Cardiac muscle cell (in vitro differentiated cells and primary cell): ENCODE measurements around the gene GGACT. TPM values are rescaled to one million over a fixed set of nuclear protein-coding genes. Genes with fewer than 3 reads are reported as not detected.

Experiments
- DNase-seq, 2 donors: peaks; one replicate each; pipeline versions ENCODE4 v3.0.0 to v3.0.0-alpha.2; 2010 to 2017; ENCODE audit warnings: low read depth in 1 of 2, low spot score in 1 of 2
- H3K27ac ChIP-seq: fragments of 200-600 bp; sonication (generic); 2 replicates; pipeline ENCODE4 v1.5.1; 2016
- H3K27me3 ChIP-seq: fragments of 200-600 bp; sonication (generic); 2 replicates; pipeline ENCODE4 v1.6.0; 2016; ENCODE audit warnings: control low read depth
- H3K36me3 ChIP-seq: fragments of 200-600 bp; sonication (generic); 2 replicates; pipeline ENCODE4 v1.5.1; 2016; ENCODE audit warnings: control low read depth
- H3K4me1 ChIP-seq: fragments of 200-600 bp; sonication (generic); 2 replicates; pipeline ENCODE4 v1.8.1; 2017; ENCODE audit warnings: low read depth, mild to moderate bottlenecking, mixed run types
- H3K4me3 ChIP-seq: fragments of 200-600 bp; sonication (generic); 2 replicates; pipeline ENCODE4 v1.5.1; 2016; ENCODE audit warnings: mild to moderate bottlenecking
- H3K9me3 ChIP-seq: fragments of 200-600 bp; sonication (generic); 2 replicates; pipeline ENCODE4 v1.5.1; 2017; ENCODE audit warnings: low read depth, mild to moderate bottlenecking, control low read depth
- polyA plus RNA-seq: library from polyadenylated mRNA; unstranded; fragments of >200 nt; fragmentation: Nextera tagmentation; extraction: Ambion mirVana; gene quantifications from 2 replicates; pipeline ENCODE4 v1.2.1, GENCODE V29; 2016
- total RNA-seq: library from RNA; depleted of rRNA; stranded (reverse); fragments of >200 nt; gene quantifications from 2 replicates; pipeline ENCODE4 v1.2.3, GENCODE V29; 2016
- TF ChIP-seq, protein P1 (sequence below): IDR thresholded peaks from 2 replicates; pipeline ENCODE4 v1.5.1; 2012; ENCODE audit warnings: low read depth, mild to moderate bottlenecking, low read length

GGACT gene
- total and polyA plus RNA-seq, 2 experiments from 2014 or later, result 4.4 to 8.3 TPM

GRCh38 chr13:100513171-100513570, 75.4 kb downstream of the GGACT start:
- H3K27ac ChIP-seq, result no peak overlapping the region
- DNase-seq, result no peak
- H3K4me3 ChIP-seq, result no peak overlapping the region
- no peaks in the 10 kb centered on the region for H3K36me3 ChIP-seq
- H3K9me3 ChIP-seq, result no peaks in the 10 kb centered on the region
- peaks cover 21% of the 10 kb centered on the region for H3K4me1 ChIP-seq
- TF ChIP-seq, protein P1, sequence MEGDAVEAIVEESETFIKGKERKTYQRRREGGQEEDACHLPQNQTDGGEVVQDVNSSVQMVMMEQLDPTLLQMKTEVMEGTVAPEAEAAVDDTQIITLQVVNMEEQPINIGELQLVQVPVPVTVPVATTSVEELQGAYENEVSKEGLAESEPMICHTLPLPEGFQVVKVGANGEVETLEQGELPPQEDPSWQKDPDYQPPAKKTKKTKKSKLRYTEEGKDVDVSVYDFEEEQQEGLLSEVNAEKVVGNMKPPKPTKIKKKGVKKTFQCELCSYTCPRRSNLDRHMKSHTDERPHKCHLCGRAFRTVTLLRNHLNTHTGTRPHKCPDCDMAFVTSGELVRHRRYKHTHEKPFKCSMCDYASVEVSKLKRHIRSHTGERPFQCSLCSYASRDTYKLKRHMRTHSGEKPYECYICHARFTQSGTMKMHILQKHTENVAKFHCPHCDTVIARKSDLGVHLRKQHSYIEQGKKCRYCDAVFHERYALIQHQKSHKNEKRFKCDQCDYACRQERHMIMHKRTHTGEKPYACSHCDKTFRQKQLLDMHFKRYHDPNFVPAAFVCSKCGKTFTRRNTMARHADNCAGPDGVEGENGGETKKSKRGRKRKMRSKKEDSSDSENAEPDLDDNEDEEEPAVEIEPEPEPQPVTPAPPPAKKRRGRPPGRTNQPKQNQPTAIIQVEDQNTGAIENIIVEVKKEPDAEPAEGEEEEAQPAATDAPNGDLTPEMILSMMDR, result no peak
- H3K27me3 ChIP-seq, result no peaks in the 10 kb centered on the region

GRCh38 chr13:100512422-100512821, 76.2 kb downstream of the GGACT start:
- Histone ChIP-seq H3K36me3 (no peaks in the 10 kb centered on the region), H3K27ac (no peak overlapping the region), H3K9me3 (no peaks in the 10 kb centered on the region), H3K4me3 (no peak overlapping the region), H3K4me1 (peaks cover 21% of the 10 kb centered on the region), H3K27me3 (no peaks in the 10 kb centered on the region)
- TF ChIP-seq, protein P1, result no peak
- DNase-seq, result peak in 1 of 2 donors; percentile 32

DNA sequence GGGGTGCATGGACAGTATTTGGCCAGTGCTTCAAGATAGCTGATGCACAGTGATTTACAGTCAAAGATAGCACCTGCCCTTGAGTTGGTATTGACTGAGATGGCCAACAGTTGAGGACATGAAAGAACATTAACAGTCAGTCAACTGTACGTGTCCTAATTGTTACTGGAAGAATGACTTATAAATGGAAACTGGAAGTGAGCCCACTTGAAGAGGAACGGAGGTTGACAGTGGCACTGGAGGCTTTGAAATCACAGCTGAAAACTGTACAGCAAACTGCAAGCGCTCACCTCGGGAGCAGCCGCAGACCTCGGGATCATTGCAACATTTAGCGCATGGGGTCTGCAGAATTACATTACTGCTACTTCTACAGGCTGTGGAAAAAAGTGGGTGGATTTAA, 77.1 kb downstream of the GGACT start:
- Histone ChIP-seq H3K27ac (no peak overlapping the region), H3K9me3 (no peaks in the 10 kb centered on the region), H3K4me1 (peaks cover 21% of the 10 kb centered on the region), H3K36me3 (no peaks in the 10 kb centered on the region), H3K27me3 (no peaks in the 10 kb centered on the region), H3K4me3 (no peak overlapping the region)
- TF ChIP-seq, protein P1, result no peak
- DNase-seq, result no peak

GRCh38 chr13:100510208-100510957, 78.2 kb downstream of the GGACT start:
- TF ChIP-seq, protein P1, result no peak
- Histone ChIP-seq H3K36me3 (no peaks in the 10 kb centered on the region), H3K27me3 (no peaks in the 10 kb centered on the region), H3K9me3 (no peaks in the 10 kb centered on the region), H3K4me1 (peaks cover 21% of the 10 kb centered on the region), H3K4me3 (no peak overlapping the region), H3K27ac (no peak overlapping the region)
- no peak for DNase-seq

DNA sequence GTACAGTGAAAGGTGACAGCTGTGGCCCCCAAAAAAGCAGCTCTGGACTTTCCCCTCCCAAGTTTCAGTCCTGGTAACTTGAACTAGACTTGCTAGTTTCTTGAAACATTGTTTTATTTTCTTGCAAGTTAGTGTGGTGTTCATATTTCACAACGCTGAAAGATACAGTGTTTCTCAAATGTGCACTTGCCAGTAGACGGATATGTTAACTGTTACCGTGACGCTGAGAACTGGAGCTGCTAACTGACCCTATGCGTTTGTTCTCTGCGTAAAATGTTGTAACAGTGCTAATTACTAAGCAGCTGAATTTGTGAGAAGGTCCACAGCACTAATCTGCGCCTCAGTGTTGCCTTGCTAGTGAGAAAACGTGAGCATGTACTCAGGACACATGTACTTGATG, 79.6 kb downstream of the GGACT start:
- H3K36me3 ChIP-seq, result no peaks in the 10 kb centered on the region
- no peak overlapping the region for H3K27ac ChIP-seq
- TF ChIP-seq, protein P1, result no peak
- no peaks in the 10 kb centered on the region for H3K9me3 ChIP-seq
- H3K4me1 ChIP-seq, result peaks cover 21% of the 10 kb centered on the region
- no peak for DNase-seq
- H3K27me3 ChIP-seq, result no peaks in the 10 kb centered on the region
- H3K4me3 ChIP-seq, result no peak overlapping the region
